Measurements from ENCODE around the gene SERPINA9. TPM values are rescaled to one million over a fixed set of nuclear protein-coding genes. Genes with fewer than 3 reads are reported as not detected.

SERPINA9 gene
- total RNA-seq, 1 donor from 2014 or later, result not detected

DNA sequence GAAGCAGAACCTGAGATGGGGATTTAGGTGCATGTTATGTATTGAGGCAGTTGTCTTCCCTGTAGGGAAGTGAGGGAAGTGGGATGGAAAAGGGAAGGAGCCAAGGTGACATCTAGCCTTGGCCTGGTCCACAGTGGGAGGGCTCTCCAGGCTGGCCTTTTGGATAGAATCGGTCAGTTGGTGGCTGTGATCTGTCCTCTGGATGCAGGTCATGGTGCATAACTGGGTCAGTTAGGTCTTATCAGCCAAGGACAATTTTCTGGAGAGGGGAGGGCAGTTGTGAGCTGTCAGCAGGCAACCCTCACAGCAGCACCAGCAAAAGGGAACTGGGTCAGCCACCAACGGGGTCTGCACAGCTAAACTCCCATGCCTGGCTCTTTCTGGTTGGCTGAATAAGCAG lies 23.7 kb upstream of the SERPINA9 start:
- no peaks in the 10 kb centered on the region for H3K36me3 ChIP-seq

DNA sequence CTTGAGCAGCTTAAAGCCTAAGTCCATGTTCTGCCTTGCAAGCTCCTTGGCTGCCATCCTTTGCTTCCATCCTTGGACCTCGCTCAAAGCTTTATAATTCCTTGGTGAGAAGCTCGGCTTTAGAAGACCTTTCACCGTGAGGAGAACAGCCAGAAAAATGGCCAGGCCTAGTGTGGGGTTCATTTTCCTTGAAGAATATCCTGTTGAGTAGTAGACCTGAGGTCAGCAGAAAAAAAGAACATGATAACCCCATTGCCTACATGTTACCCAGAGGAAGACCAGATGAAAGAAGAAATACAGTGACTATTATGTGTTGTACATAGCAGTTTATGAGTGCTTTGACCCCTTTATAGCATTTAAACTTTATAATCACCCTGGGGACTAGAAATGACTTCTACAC lies 22.2 kb upstream of the SERPINA9 start:
- Histone ChIP-seq H3K36me3 (no peaks in the 10 kb centered on the region), H3K27ac (no peak overlapping the region), H3K4me1 (no peaks in the 10 kb centered on the region), H3K4me3 (no peak overlapping the region), H3K9me3 (no peaks in the 10 kb centered on the region), H3K27me3 (no peaks in the 10 kb centered on the region)
- DNase-seq (ENCODE audit: low spot score in 2 of 2), result no peak
- TF ChIP-seq, protein P1, sequence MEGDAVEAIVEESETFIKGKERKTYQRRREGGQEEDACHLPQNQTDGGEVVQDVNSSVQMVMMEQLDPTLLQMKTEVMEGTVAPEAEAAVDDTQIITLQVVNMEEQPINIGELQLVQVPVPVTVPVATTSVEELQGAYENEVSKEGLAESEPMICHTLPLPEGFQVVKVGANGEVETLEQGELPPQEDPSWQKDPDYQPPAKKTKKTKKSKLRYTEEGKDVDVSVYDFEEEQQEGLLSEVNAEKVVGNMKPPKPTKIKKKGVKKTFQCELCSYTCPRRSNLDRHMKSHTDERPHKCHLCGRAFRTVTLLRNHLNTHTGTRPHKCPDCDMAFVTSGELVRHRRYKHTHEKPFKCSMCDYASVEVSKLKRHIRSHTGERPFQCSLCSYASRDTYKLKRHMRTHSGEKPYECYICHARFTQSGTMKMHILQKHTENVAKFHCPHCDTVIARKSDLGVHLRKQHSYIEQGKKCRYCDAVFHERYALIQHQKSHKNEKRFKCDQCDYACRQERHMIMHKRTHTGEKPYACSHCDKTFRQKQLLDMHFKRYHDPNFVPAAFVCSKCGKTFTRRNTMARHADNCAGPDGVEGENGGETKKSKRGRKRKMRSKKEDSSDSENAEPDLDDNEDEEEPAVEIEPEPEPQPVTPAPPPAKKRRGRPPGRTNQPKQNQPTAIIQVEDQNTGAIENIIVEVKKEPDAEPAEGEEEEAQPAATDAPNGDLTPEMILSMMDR (IDR thresholded peaks at IDR 0.05), result no peak
- intact Hi-C loops (cut with DNase I), result no loop called here

More for the DNA sequence above, 23.7 kb upstream of the SERPINA9 start:
- TF ChIP-seq, protein P1 (IDR thresholded peaks at IDR 0.05), result no peak
- Histone ChIP-seq H3K4me3 (no peak overlapping the region), H3K27ac (no peak overlapping the region), H3K9me3 (no peaks in the 10 kb centered on the region), H3K27me3 (no peaks in the 10 kb centered on the region), H3K4me1 (no peaks in the 10 kb centered on the region)
- no peak for DNase-seq (ENCODE audit: low spot score in 2 of 2)
- intact Hi-C loops (cut with DNase I), result no loop called here

DNA sequence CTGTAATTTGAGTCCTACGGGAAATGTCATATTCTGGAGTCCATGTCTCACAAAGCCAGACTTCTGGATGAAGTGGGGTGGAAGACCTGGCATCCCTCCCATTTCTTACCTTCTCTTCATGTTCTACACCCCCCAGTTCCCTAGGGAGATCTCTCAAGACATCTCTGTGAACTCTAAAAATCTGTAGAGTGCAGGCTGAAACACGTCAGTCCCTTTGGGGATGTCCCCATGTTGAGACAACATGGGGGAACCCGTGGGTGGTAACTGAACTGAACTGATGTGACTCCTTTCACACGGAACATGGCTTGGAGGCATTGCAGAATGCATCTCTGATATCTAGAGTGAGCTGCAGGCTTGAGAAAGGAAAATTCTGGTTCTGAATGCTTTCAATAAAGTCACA lies 18.1 kb upstream of the SERPINA9 start:
- DNase-seq (ENCODE audit: low spot score in 2 of 2), result no peak
- no peaks in the 10 kb centered on the region for H3K36me3 ChIP-seq
- no peaks in the 10 kb centered on the region for H3K9me3 ChIP-seq
- H3K27me3 ChIP-seq, result no peaks in the 10 kb centered on the region
- H3K27ac ChIP-seq, result no peak overlapping the region
- intact Hi-C loops (cut with DNase I), result no loop called here
- H3K4me1 ChIP-seq, result no peaks in the 10 kb centered on the region
- TF ChIP-seq, protein P1 (IDR thresholded peaks at IDR 0.05), result no peak
- no peak overlapping the region for H3K4me3 ChIP-seq

DNA sequence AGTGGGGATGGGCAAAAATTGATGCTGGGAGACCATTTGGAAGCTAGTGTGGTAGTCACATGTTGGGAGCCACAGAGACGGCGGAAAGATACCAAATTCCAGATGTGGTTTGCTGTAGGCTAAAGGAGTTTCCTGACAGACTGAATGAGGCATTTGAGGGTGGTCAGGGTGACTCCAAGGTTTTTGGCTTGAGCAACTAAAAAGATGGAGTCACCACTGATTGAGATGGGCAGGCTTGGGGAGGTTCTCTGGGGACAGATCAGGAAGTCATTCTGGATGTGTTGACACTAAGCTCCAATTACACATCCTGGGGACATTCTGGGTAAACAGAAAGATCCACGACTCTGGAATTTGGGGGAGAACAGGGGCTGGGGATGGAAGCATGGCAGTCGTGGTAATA lies 15.5 kb upstream of the SERPINA9 start:
- intact Hi-C loops (cut with DNase I), result no loop called here
- no peaks in the 10 kb centered on the region for H3K27me3 ChIP-seq
- H3K4me1 ChIP-seq, result no peaks in the 10 kb centered on the region
- no peak overlapping the region for H3K4me3 ChIP-seq
- H3K27ac ChIP-seq, result no peak overlapping the region
- no peaks in the 10 kb centered on the region for H3K36me3 ChIP-seq
- TF ChIP-seq, protein P1 (IDR thresholded peaks at IDR 0.05), result no peak
- H3K9me3 ChIP-seq, result no peaks in the 10 kb centered on the region
- no peak for DNase-seq (ENCODE audit: low spot score in 2 of 2)

DNA sequence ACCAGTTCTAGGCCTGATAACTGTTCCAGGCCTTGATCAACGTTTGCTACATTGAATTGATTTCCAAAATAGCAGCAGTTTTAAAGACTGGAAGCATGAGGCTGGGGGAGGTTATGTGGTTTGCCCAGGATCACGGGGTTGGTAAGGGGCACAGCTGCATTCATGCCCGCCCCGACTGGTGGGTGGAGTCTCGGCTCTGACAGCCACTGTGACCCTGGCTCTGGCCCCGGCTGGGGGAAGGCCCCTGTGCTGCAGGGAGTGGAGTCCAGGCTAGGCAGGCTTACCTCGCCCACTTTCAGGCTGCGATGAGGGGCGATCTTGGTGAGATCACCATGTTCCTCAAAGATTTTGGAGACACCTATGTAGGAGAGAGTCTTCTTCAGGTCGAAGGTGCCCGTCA lies 13.3 kb upstream of the SERPINA9 start:
- peaks cover 0 to 6% of the 10 kb centered on the region in 2 donors for H3K4me1 ChIP-seq
- no peaks in the 10 kb centered on the region for H3K27me3 ChIP-seq
- no peak overlapping the region for H3K27ac ChIP-seq
- H3K4me3 ChIP-seq, result no peak overlapping the region
- TF ChIP-seq, protein P1 (IDR thresholded peaks at IDR 0.05), result no peak
- intact Hi-C loops (cut with DNase I), result loop anchor here (10.0 kb wide), 1 partner anchor 355 kb away; no protein-coding TSS in a partner anchor
- H3K9me3 ChIP-seq, result no peaks in the 10 kb centered on the region
- no peak for DNase-seq (ENCODE audit: low spot score in 2 of 2)
- H3K36me3 ChIP-seq, result no peaks in the 10 kb centered on the region

DNA sequence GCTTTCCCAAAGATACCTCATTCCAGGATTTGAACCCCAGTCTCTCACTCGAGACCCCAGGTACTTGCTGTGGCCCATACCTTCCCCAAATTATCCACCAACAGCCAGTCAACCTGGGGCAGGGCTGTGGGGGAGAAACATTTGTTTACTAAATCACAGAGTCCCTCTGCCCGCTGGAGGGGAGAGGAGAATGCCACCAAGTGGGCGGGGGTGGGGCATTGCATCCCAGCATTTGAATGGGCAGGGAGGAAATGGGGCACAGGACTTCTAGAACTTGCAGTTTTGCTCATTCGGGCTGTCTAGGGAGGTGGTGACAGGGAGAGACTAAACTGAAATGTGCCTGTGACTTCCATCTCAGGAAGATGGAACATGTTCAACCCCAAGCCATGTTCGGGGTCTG lies 10.9 kb upstream of the SERPINA9 start:
- Histone ChIP-seq H3K27me3 (no peaks in the 10 kb centered on the region), H3K36me3 (no peaks in the 10 kb centered on the region), H3K27ac (no peak overlapping the region), H3K4me1 (peaks cover 0 to 6% of the 10 kb centered on the region in 2 donors), H3K9me3 (no peaks in the 10 kb centered on the region), H3K4me3 (no peak overlapping the region)
- intact Hi-C loops (cut with DNase I), result loop anchor here (2.0 to 10.0 kb wide), 2 partner anchors 132 to 352 kb away; no protein-coding TSS in a partner anchor
- TF ChIP-seq, protein P1 (IDR thresholded peaks at IDR 0.05), result no peak
- DNase-seq (ENCODE audit: low spot score in 2 of 2), result no peak
